ENCODE results near the gene CALD1.

CALD1 gene

DNA sequence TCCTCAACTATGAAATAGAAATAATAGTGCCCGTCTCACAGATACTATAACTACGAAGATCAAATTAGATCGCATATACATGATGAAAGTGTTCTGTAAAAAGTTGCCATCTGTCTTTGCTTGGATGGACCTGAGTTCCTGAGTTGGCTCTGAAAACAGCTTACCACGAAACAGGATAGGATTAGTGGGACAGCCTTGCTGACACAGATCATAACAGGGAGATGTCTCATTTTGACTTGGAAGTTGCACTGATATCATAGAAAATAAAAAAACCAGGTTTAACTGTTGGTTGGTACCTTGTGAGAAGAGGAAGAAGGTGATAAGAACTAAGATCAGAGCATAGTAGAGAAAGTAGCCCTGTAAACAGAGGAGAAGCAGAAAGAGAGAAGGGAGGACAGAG lies 127.6 kb downstream of the CALD1 start:
- Histone ChIP-seq H4K8ac (ENCODE audit: low read length) (no peak overlapping the region), H3K36me3 (ENCODE audit: control insufficient read depth in 1 of 2, insufficient read depth in 2 of 2, low read depth in 1 of 2, low read length in 2 of 2) (peaks cover under 1 to 27% of the 10 kb centered on the region in 2 experiments), H2BK5ac (ENCODE audit: low read depth, low read length, poor library complexity, severe bottlenecking) (no peak overlapping the region), H3K18ac (ENCODE audit: low read depth in 1 of 2, low read length in 2 of 2) (peak overlapping the region in 1 of 2 experiments; percentile 45), H3K14ac (ENCODE audit: low read length in 2 of 2) (no peak overlapping the region), H3K4ac (ENCODE audit: low read depth in 1 of 2, low read length in 2 of 2) (no peak overlapping the region), H3K9ac (ENCODE audit: low read length) (peak overlapping the region; percentile 47), H3K9me3 (ENCODE audit: control insufficient read depth, low read length) (no peaks in the 10 kb centered on the region), H3K27ac (ENCODE audit: low read length, poor library complexity, severe bottlenecking) (no peak overlapping the region), H2AFZ (ENCODE audit: low read depth, low read length) (no peak overlapping the region), H2BK12ac (ENCODE audit: low read length in 2 of 2) (no peak overlapping the region), H4K91ac (ENCODE audit: low read length) (no peak overlapping the region), H3K23ac (ENCODE audit: low read length in 2 of 2) (no peak overlapping the region), H2BK15ac (ENCODE audit: low read depth, poor library complexity, severe bottlenecking) (no peak overlapping the region), H3K4me3 (ENCODE audit: insufficient read depth in 1 of 2, low read depth in 1 of 2, low read length in 2 of 2) (no peak overlapping the region), H3K4me1 (ENCODE audit: control insufficient read depth, insufficient read depth, low read depth, low read length) (peaks cover 1% of the 10 kb centered on the region), H2BK120ac (ENCODE audit: low read depth, low read length) (no peak overlapping the region), H2AK5ac (ENCODE audit: low read length, severe bottlenecking) (no peak overlapping the region), H3K27me3 (ENCODE audit: control insufficient read depth in 1 of 2, insufficient read depth in 1 of 2, low read length in 2 of 2) (no peaks in the 10 kb centered on the region), H3K4me2 (ENCODE audit: low read length, poor library complexity, severe bottlenecking) (no peak overlapping the region), H3K79me1 (replicated peaks; ENCODE audit: low read length, poor library complexity, severe bottlenecking) (peaks cover 24% of the 10 kb centered on the region)
- 96% methylated on average over 4 of the region's 4 CpGs for WGBS
- DNase-seq = no peak

GRCh38 chr7:134907639-134908038 lies 128.2 kb downstream of the CALD1 start:
- no peaks in the 10 kb centered on the region for H3K27me3 ChIP-seq (ENCODE audit: control insufficient read depth in 1 of 2, insufficient read depth in 1 of 2, low read length in 2 of 2)
- H3K14ac ChIP-seq (ENCODE audit: low read length in 2 of 2) = no peak overlapping the region
- no peaks in the 10 kb centered on the region for H3K9me3 ChIP-seq (ENCODE audit: control insufficient read depth, low read length)
- WGBS = 84% methylated on average over 6 of the region's 6 CpGs
- peaks cover 4 to 28% of the 10 kb centered on the region in 2 experiments for H3K36me3 ChIP-seq (ENCODE audit: control insufficient read depth in 1 of 2, insufficient read depth in 2 of 2, low read depth in 1 of 2, low read length in 2 of 2)
- peaks cover 1% of the 10 kb centered on the region for H3K4me1 ChIP-seq (ENCODE audit: control insufficient read depth, insufficient read depth, low read depth, low read length)
- H3K4ac ChIP-seq (ENCODE audit: low read depth in 1 of 2, low read length in 2 of 2) = no peak overlapping the region
- H3K23ac ChIP-seq (ENCODE audit: low read length in 2 of 2) = no peak overlapping the region
- H3K9ac ChIP-seq (ENCODE audit: low read length) = peak overlapping the region; percentile 47
- no peak overlapping the region for H2BK12ac ChIP-seq (ENCODE audit: low read length in 2 of 2)
- no peak overlapping the region for H3K18ac ChIP-seq (ENCODE audit: low read depth in 1 of 2, low read length in 2 of 2)
- no peak overlapping the region for H4K91ac ChIP-seq (ENCODE audit: low read length)
- H4K8ac ChIP-seq (ENCODE audit: low read length) = no peak overlapping the region
- no peak overlapping the region for H3K4me2 ChIP-seq (ENCODE audit: low read length, poor library complexity, severe bottlenecking)
- no peak overlapping the region for H3K27ac ChIP-seq (ENCODE audit: low read length, poor library complexity, severe bottlenecking)
- H2BK5ac ChIP-seq (ENCODE audit: low read depth, low read length, poor library complexity, severe bottlenecking) = no peak overlapping the region
- DNase-seq = no peak
- H2AK5ac ChIP-seq (ENCODE audit: low read length, severe bottlenecking) = no peak overlapping the region
- H3K4me3 ChIP-seq (ENCODE audit: insufficient read depth in 1 of 2, low read depth in 1 of 2, low read length in 2 of 2) = no peak overlapping the region
- H2AFZ ChIP-seq (ENCODE audit: low read depth, low read length) = no peak overlapping the region
- H2BK120ac ChIP-seq (ENCODE audit: low read depth, low read length) = no peak overlapping the region
- H2BK15ac ChIP-seq (ENCODE audit: low read depth, poor library complexity, severe bottlenecking) = no peak overlapping the region
- H3K79me1 ChIP-seq (replicated peaks; ENCODE audit: low read length, poor library complexity, severe bottlenecking) = peaks cover 23% of the 10 kb centered on the region

GRCh38 chr7:134908289-134908688 lies 128.9 kb downstream of the CALD1 start:
- peak; percentile 45 for DNase-seq
- H3K27me3 ChIP-seq (ENCODE audit: control insufficient read depth in 1 of 2, insufficient read depth in 1 of 2, low read length in 2 of 2) = no peaks in the 10 kb centered on the region
- H4K8ac ChIP-seq (ENCODE audit: low read length) = no peak overlapping the region
- no peak overlapping the region for H3K27ac ChIP-seq (ENCODE audit: low read length, poor library complexity, severe bottlenecking)
- H3K9ac ChIP-seq (ENCODE audit: low read length) = peak overlapping the region; percentile 47
- no peak overlapping the region for H4K91ac ChIP-seq (ENCODE audit: low read length)
- H3K4ac ChIP-seq (ENCODE audit: low read depth in 1 of 2, low read length in 2 of 2) = no peak overlapping the region
- H3K4me3 ChIP-seq (ENCODE audit: insufficient read depth in 1 of 2, low read depth in 1 of 2, low read length in 2 of 2) = no peak overlapping the region
- no peak overlapping the region for H2AFZ ChIP-seq (ENCODE audit: low read depth, low read length)
- H2BK15ac ChIP-seq (ENCODE audit: low read depth, poor library complexity, severe bottlenecking) = no peak overlapping the region
- no peak overlapping the region for H3K18ac ChIP-seq (ENCODE audit: low read depth in 1 of 2, low read length in 2 of 2)
- no peaks in the 10 kb centered on the region for H3K9me3 ChIP-seq (ENCODE audit: control insufficient read depth, low read length)
- H3K23ac ChIP-seq (ENCODE audit: low read length in 2 of 2) = no peak overlapping the region
- H2BK5ac ChIP-seq (ENCODE audit: low read depth, low read length, poor library complexity, severe bottlenecking) = no peak overlapping the region
- 67% methylated on average over 3 of the region's 3 CpGs for WGBS
- no peak overlapping the region for H2AK5ac ChIP-seq (ENCODE audit: low read length, severe bottlenecking)
- H2BK12ac ChIP-seq (ENCODE audit: low read length in 2 of 2) = no peak overlapping the region
- H3K36me3 ChIP-seq (ENCODE audit: control insufficient read depth in 1 of 2, insufficient read depth in 2 of 2, low read depth in 1 of 2, low read length in 2 of 2) = peaks cover 4 to 23% of the 10 kb centered on the region in 2 experiments
- no peak overlapping the region for H3K4me2 ChIP-seq (ENCODE audit: low read length, poor library complexity, severe bottlenecking)
- H3K4me1 ChIP-seq (ENCODE audit: control insufficient read depth, insufficient read depth, low read depth, low read length) = peaks cover 1% of the 10 kb centered on the region
- H3K79me1 ChIP-seq (replicated peaks; ENCODE audit: low read length, poor library complexity, severe bottlenecking) = peaks cover 22% of the 10 kb centered on the region
- H2BK120ac ChIP-seq (ENCODE audit: low read depth, low read length) = no peak overlapping the region
- no peak overlapping the region for H3K14ac ChIP-seq (ENCODE audit: low read length in 2 of 2)

DNA sequence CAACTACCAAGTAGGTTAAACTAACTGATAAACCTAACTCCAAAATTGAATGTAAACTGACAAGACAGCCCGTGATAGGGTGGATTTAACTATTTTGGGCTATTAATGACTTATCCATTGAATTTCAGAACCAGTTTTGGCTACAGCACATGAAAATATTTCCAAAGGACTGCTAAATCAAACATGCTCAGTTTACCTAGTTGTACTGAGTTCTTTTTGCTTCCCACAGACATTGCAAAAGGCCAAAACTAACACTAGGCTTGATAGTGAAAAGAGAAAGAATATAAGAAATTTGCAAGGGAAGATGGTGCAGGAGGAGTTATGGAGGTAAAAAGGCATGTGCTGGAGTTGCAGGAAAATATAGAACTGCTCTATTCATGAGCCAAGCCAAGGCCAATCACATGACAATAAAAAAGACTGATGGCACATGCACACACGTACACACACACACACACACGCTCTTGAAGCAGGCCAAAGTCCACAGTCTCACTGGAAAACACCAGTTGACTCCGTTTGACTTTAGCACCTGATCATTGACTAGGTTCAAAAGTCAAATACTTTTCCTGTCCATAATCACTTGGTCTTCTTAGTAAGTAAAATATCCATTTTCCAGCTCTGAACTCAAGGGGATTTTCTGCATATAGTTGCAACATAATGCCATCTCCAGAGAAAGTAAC lies 130.9 kb downstream of the CALD1 start:
- no peak overlapping the region for H2AFZ ChIP-seq (ENCODE audit: low read depth, low read length)
- H3K9me3 ChIP-seq (ENCODE audit: control insufficient read depth, low read length) = no peaks in the 10 kb centered on the region
- peaks cover 23% of the 10 kb centered on the region for H3K79me1 ChIP-seq (replicated peaks; ENCODE audit: low read length, poor library complexity, severe bottlenecking)
- peaks cover 1% of the 10 kb centered on the region for H3K4me1 ChIP-seq (ENCODE audit: control insufficient read depth, insufficient read depth, low read depth, low read length)
- H3K14ac ChIP-seq (ENCODE audit: low read length in 2 of 2) = no peak overlapping the region
- 92% methylated on average over 3 of the region's 4 CpGs for WGBS
- DNase-seq = no peak
- no peak overlapping the region for H4K91ac ChIP-seq (ENCODE audit: low read length)
- no peak overlapping the region for H2AK5ac ChIP-seq (ENCODE audit: low read length, severe bottlenecking)
- H3K4me2 ChIP-seq (ENCODE audit: low read length, poor library complexity, severe bottlenecking) = no peak overlapping the region
- H2BK15ac ChIP-seq (ENCODE audit: low read depth, poor library complexity, severe bottlenecking) = no peak overlapping the region
- H3K9ac ChIP-seq (ENCODE audit: low read length) = no peak overlapping the region
- H3K36me3 ChIP-seq (ENCODE audit: control insufficient read depth in 1 of 2, insufficient read depth in 2 of 2, low read depth in 1 of 2, low read length in 2 of 2) = peaks cover 4 to 38% of the 10 kb centered on the region in 2 experiments
- H3K18ac ChIP-seq (ENCODE audit: low read depth in 1 of 2, low read length in 2 of 2) = no peak overlapping the region
- no peak overlapping the region for H3K4ac ChIP-seq (ENCODE audit: low read depth in 1 of 2, low read length in 2 of 2)
- no peaks in the 10 kb centered on the region for H3K27me3 ChIP-seq (ENCODE audit: control insufficient read depth in 1 of 2, insufficient read depth in 1 of 2, low read length in 2 of 2)
- H3K4me3 ChIP-seq (ENCODE audit: insufficient read depth in 1 of 2, low read depth in 1 of 2, low read length in 2 of 2) = no peak overlapping the region
- no peak overlapping the region for H2BK5ac ChIP-seq (ENCODE audit: low read depth, low read length, poor library complexity, severe bottlenecking)
- H3K27ac ChIP-seq (ENCODE audit: low read length, poor library complexity, severe bottlenecking) = no peak overlapping the region
- H2BK12ac ChIP-seq (ENCODE audit: low read length in 2 of 2) = no peak overlapping the region
- no peak overlapping the region for H4K8ac ChIP-seq (ENCODE audit: low read length)
- H3K23ac ChIP-seq (ENCODE audit: low read length in 2 of 2) = no peak overlapping the region
- H2BK120ac ChIP-seq (ENCODE audit: low read depth, low read length) = no peak overlapping the region
